Neural progenitor cell (in vitro differentiated cells): ENCODE measurements around the gene C19orf81. TPM values are rescaled to one million over a fixed set of nuclear protein-coding genes. Genes with fewer than 3 reads are reported as not detected.

Experiments used
- DNase-seq: peaks from one replicate; pipeline ENCODE4 v3.0.0-alpha.2; 2016; ENCODE audit warnings: low spot score
- H2AFZ ChIP-seq: fragments of 200-600 bp; sonication (generic); replicated peaks from 2 replicates; pipeline ENCODE4 v1.6.1; 2016; ENCODE audit warnings: antibody characterized with exemption
- H3F3A ChIP-seq: fragments of 200-600 bp; sonication (generic); 2 replicates; pipeline ENCODE4 v1.6.1; 2016; ENCODE audit warnings: antibody characterized with exemption, low read depth
- H3K27ac ChIP-seq: fragments of 200-600 bp; sonication (generic); 2 replicates; pipeline ENCODE4 v1.5.1; 2016; ENCODE audit warnings: mild to moderate bottlenecking
- H3K27me3 ChIP-seq: fragments of 200-600 bp; sonication (generic); 2 replicates; pipeline ENCODE4 v1.6.1; 2016; ENCODE audit warnings: mild to moderate bottlenecking, moderate library complexity
- H3K36me3 ChIP-seq: fragments of 200-600 bp; sonication (generic); 2 replicates; pipeline ENCODE4 v1.5.1; 2016
- H3K4me1 ChIP-seq: fragments of 200-600 bp; sonication (generic); 2 replicates; pipeline ENCODE4 v1.6.1; 2016; ENCODE audit warnings: mixed run types
- H3K4me2 ChIP-seq: fragments of 200-600 bp; sonication (generic); 2 replicates; pipeline ENCODE4 v1.6.1; 2016
- H3K4me3 ChIP-seq: fragments of 200-600 bp; sonication (generic); 2 replicates; pipeline ENCODE4 v1.5.1; 2016
- H3K79me2 ChIP-seq: fragments of 200-600 bp; sonication (generic); 2 replicates; pipeline ENCODE4 v1.6.1; 2016; ENCODE audit warnings: low read depth
- H3K9ac ChIP-seq: fragments of 200-600 bp; sonication (generic); 2 replicates; pipeline ENCODE4 v1.6.1; 2016
- H3K9me3 ChIP-seq: fragments of 200-600 bp; sonication (generic); 2 replicates; pipeline ENCODE4 v1.5.1; 2016; ENCODE audit warnings: low read depth
- H4K20me1 ChIP-seq: fragments of 200-600 bp; sonication (generic); 2 replicates; pipeline ENCODE4 v1.6.1; 2016; ENCODE audit warnings: low read depth
- H3K27ac Mint-ChIP-seq: 3 replicates; pipeline ENCODE4 v1.8.0; 2021; ENCODE audit warnings: mixed read lengths
- H3K27me3 Mint-ChIP-seq: 2 replicates; pipeline ENCODE4 v1.8.0; 2022; ENCODE audit warnings: low read depth, mild to moderate bottlenecking, inconsistent platforms, moderate library complexity, mixed read lengths; ENCODE audit not compliant: insufficient read depth
- H3K36me3 Mint-ChIP-seq: 3 replicates; pipeline ENCODE4 v1.8.0; 2021; ENCODE audit warnings: mixed read lengths
- H3K4me1 Mint-ChIP-seq: 3 replicates; pipeline ENCODE4 v1.8.0; 2021; ENCODE audit warnings: mixed read lengths
- H3K4me3 Mint-ChIP-seq: 3 replicates; pipeline ENCODE4 v1.8.0; 2021; ENCODE audit warnings: mild to moderate bottlenecking, moderate library complexity, mixed read lengths
- H3K9me3 Mint-ChIP-seq: 3 replicates; pipeline ENCODE4 v1.8.0; 2020; ENCODE audit warnings: mixed read lengths
- CTCF ChIP-seq: fragments of 200-600 bp; sonication (generic); IDR thresholded peaks from 2 replicates; pipeline ENCODE4 v1.5.1; 2017; ENCODE audit warnings: antibody characterized with exemption, mild to moderate bottlenecking
- EZH2 ChIP-seq: fragments of 200-600 bp; sonication (generic); IDR thresholded peaks from 2 replicates; pipeline ENCODE4 v1.6.1; 2017; ENCODE audit warnings: antibody characterized with exemption, mild to moderate bottlenecking, moderate library complexity
- EZH2phosphoT487 ChIP-seq: fragments of 200-600 bp; sonication (generic); IDR thresholded peaks from 2 replicates; pipeline ENCODE4 v1.6.1; 2017; ENCODE audit warnings: antibody characterized with exemption
- total RNA-seq: library from RNA; depleted of rRNA; stranded (reverse); fragments of >200 nt; gene quantifications from 2 replicates; pipeline ENCODE4 v1.2.3, GENCODE V29; 2015; ENCODE audit warnings: low replicate concordance

Gene C19orf81
- total RNA-seq, 1 donor from 2014 or later: 1.3 TPM

- Histone ChIP-seq H4K20me1 (no peaks in the 10 kb centered on the region), H3K4me1 (no peaks in the 10 kb centered on the region), H2AFZ (no peak overlapping the region), H3K36me3 (no peaks in the 10 kb centered on the region), H3K4me2 (no peak overlapping the region), H3K4me3 (no peak overlapping the region), H3K27me3 (peaks cover 47% of the 10 kb centered on the region), H3K27ac (no peak overlapping the region), H3F3A (peaks cover 4% of the 10 kb centered on the region), H3K9ac (no peak overlapping the region), H3K9me3 (no peaks in the 10 kb centered on the region), H3K79me2 (no peaks in the 10 kb centered on the region)
- no peak overlapping the region for H3K4me3 Mint-ChIP-seq
- peaks cover 13% of the 10 kb centered on the region for H3K4me1 Mint-ChIP-seq
- H3K36me3 Mint-ChIP-seq: no peaks in the 10 kb centered on the region
- no peak for DNase-seq
- TF ChIP-seq EZH2phosphoT487 (no peak), EZH2 (no peak), CTCF (no peak)
- no peak overlapping the region for H3K27ac Mint-ChIP-seq
- peaks cover 25% of the 10 kb centered on the region for H3K9me3 Mint-ChIP-seq
- H3K27me3 Mint-ChIP-seq: peaks cover 15% of the 10 kb centered on the region
Measured at GRCh38 chr19:50636317-50637085, 12.7 kb upstream of the C19orf81 start.

GRCh38 chr19:50638600-50638999 lies 10.6 kb upstream of the C19orf81 start:
- Histone ChIP-seq H3F3A (peaks cover 4% of the 10 kb centered on the region), H3K36me3 (no peaks in the 10 kb centered on the region), H4K20me1 (no peaks in the 10 kb centered on the region), H3K27ac (no peak overlapping the region), H3K9me3 (no peaks in the 10 kb centered on the region), H3K4me2 (peak overlapping the region; percentile 99), H3K27me3 (peaks cover 63% of the 10 kb centered on the region), H3K4me3 (peak overlapping the region; percentile 89), H3K9ac (no peak overlapping the region), H2AFZ (no peak overlapping the region), H3K4me1 (no peaks in the 10 kb centered on the region), H3K79me2 (no peaks in the 10 kb centered on the region)
- no peak overlapping the region for H3K27ac Mint-ChIP-seq
- H3K9me3 Mint-ChIP-seq: peaks cover 21% of the 10 kb centered on the region
- peaks cover 15% of the 10 kb centered on the region for H3K27me3 Mint-ChIP-seq
- H3K36me3 Mint-ChIP-seq: no peaks in the 10 kb centered on the region
- peak overlapping the region; percentile 91 for H3K4me3 Mint-ChIP-seq
- DNase-seq: no peak
- H3K4me1 Mint-ChIP-seq: peaks cover 13% of the 10 kb centered on the region
- TF ChIP-seq CTCF (no peak), EZH2 (no peak)

DNA sequence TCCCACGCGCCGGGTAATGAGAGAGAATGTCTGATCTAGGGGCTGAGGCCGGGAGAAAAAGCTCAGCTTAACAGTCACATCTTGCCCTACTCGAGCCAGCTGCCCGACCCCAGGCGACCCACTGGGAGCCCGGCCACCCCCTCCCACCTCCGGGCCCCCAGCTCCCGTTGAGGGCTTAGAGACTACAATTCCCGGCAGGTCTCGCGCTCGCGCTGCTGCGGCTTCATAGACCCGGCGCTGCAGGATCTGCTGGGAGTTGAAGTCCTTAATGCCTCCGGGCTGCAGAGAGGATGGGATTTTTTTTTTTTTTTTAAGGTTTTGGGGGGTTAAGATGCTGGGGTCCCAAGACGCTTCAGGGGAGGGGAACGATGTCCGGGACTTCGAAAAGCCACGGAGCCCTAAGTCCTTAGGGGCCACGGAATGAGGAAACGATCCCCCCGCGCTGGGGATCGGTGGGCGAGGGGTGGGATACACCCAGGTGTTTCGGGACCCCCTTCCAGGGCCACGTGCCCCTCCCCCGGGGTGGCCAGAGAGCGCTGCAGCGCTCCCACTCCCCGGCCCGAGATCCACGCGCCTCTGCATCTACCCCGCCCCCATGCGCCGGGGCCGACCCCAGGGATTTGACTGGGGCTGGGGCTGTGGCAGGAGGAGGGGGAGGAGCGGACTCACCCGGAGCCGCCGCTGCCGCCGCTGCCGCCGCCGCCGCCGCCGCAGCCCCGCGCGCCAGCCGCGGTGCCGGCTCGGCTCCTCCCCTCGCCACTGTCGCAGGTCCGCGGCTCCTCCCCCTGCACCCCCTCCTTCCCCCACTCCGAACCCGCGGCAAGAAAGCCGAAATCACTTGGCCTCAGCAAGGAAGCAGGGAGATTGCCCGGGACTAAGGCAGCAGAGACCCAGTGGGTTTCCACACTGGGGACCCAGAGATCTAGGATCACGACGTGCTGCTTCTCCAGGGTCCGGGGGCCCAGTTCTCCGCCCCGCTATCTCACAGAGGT lies 9.8 kb upstream of the C19orf81 start, which contains the start of gene SYT3:
Gene SYT3, minus strand, starts transcription at position 761 of the 992 bp plus-strand sequence. CDS start 2,470 bp downstream, outside the sequence.
- H3K27me3 ChIP-seq: peaks cover 71% of the 10 kb centered on the region
- no peaks in the 10 kb centered on the region for H4K20me1 ChIP-seq
- H3K4me2 ChIP-seq: peak within 1 kb of the TSS; percentile 99
- peaks cover 13% of the 10 kb centered on the region for H3K4me1 Mint-ChIP-seq
- peak within 1 kb of the TSS; percentile 89 for H3K4me3 ChIP-seq
- H3K79me2 ChIP-seq: no peaks in the 10 kb centered on the region
- no peaks in the 10 kb centered on the region for H3K4me1 ChIP-seq
- no peaks in the 10 kb centered on the region for H3K9me3 ChIP-seq
- peak within 1 kb of the TSS; percentile 91 for H3K4me3 Mint-ChIP-seq
- H2AFZ ChIP-seq: peak within 1 kb of the TSS; percentile 99
- H3K36me3 Mint-ChIP-seq: no peaks in the 10 kb centered on the region
- TF ChIP-seq EZH2: no peak
- TF ChIP-seq EZH2phosphoT487: no peak
- no peak for TF ChIP-seq CTCF
- DNase-seq: peak; percentile 87
- H3F3A ChIP-seq: peaks cover 4% of the 10 kb centered on the region
- H3K9me3 Mint-ChIP-seq: peaks cover 16% of the 10 kb centered on the region
- no peak within 1 kb of the TSS for H3K9ac ChIP-seq
- peaks cover 15% of the 10 kb centered on the region for H3K27me3 Mint-ChIP-seq
- H3K27ac Mint-ChIP-seq: no peak within 1 kb of the TSS
- H3K36me3 ChIP-seq: no peaks in the 10 kb centered on the region
- no peak within 1 kb of the TSS for H3K27ac ChIP-seq
